Skin epidermis (tissue), 12 donors: ENCODE results near the gene ALX3.
"Not testable (repeated sequence)": the region's sequence is repeated elsewhere in the genome, so short reads cannot be mapped to it uniquely, and the experiment has no call there.

Experiments used
- H3K27ac ChIP-seq, 21 experiments: fragments of 200-600 bp; sonication (generic) in 11 of 21; one replicate each; pipeline ENCODE4 v1.5.0; 2020; ENCODE audit warnings: mild to moderate bottlenecking in 3 of 21, inconsistent platforms in 2 of 21, moderate library complexity in 2 of 21
- H3K4me3 ChIP-seq, 7 experiments: fragments of 200-600 bp; sonication (generic) in 2 of 7; one replicate each; pipeline ENCODE4 v1.5.0; 2020; ENCODE audit warnings: inconsistent platforms in 2 of 7, mild to moderate bottlenecking in 2 of 7, moderate library complexity in 1 of 7

ALX3 gene

GRCh38 chr1:110091381-110091780 lies 20.9 kb upstream of the ALX3 start:
- Histone ChIP-seq H3K4me3 (no peak overlapping the region), H3K27ac (no peak overlapping the region)

GRCh38 chr1:110089561-110090275 lies 19.2 kb upstream of the ALX3 start:
- H3K27ac ChIP-seq = no peak overlapping the region
- no peak overlapping the region for H3K4me3 ChIP-seq

- H3K4me3 ChIP-seq = no peak overlapping the region
- H3K27ac ChIP-seq = no peak overlapping the region
These were observed 18.4 kb upstream of the ALX3 start for GRCh38 chr1:110088739-110089316.

- H3K4me3 ChIP-seq = no peak overlapping the region
- H3K27ac ChIP-seq = no peak overlapping the region
These were observed 17.6 kb upstream of the ALX3 start for GRCh38 chr1:110087812-110088738.

GRCh38 chr1:110086961-110087360 lies 16.5 kb upstream of the ALX3 start:
- no peak overlapping the region for H3K27ac ChIP-seq

GRCh38 chr1:110085671-110086070 lies 15.2 kb upstream of the ALX3 start:
- H3K27ac ChIP-seq = no peak overlapping the region
- no peak overlapping the region for H3K4me3 ChIP-seq

More at GRCh38 chr1:110086961-110087360, 16.5 kb upstream of the ALX3 start:
- H3K4me3 ChIP-seq = no peak overlapping the region

- Histone ChIP-seq H3K27ac (peak overlapping the region in 19 of 21 experiments; percentile 23 to 85 (median 70)), H3K4me3 (peak overlapping the region; percentile 45 to 60 (median 48))
These were observed 14.0 kb upstream of the ALX3 start for GRCh38 chr1:110084227-110085078.

GRCh38 chr1:110083866-110084226 lies 13.4 kb upstream of the ALX3 start:
- Histone ChIP-seq H3K4me3 (peak overlapping the region; percentile 45 to 60 (median 48)), H3K27ac (peak overlapping the region in 17 of 21 experiments; percentile 23 to 85 (median 71))

GRCh38 chr1:110083061-110083865 lies 12.8 kb upstream of the ALX3 start:
- Histone ChIP-seq H3K27ac (peak overlapping the region in 16 of 21 experiments; percentile 23 to 85 (median 73)), H3K4me3 (peak overlapping the region; percentile 45 to 60 (median 48))

- Histone ChIP-seq H3K4me3 (no peak overlapping the region), H3K27ac (peak overlapping the region in 1 of 21 experiments; percentile 42)
These were observed 12.0 kb upstream of the ALX3 start for GRCh38 chr1:110082477-110082876.

GRCh38 chr1:110081061-110081460 lies 10.6 kb upstream of the ALX3 start:
- Histone ChIP-seq H3K27ac (no peak overlapping the region), H3K4me3 (no peak overlapping the region)

- not testable (repeated sequence) for H3K4me3 ChIP-seq, H3K27ac ChIP-seq
These were observed 9.5 kb upstream of the ALX3 start for GRCh38 chr1:110079995-110080394.

- no peak overlapping the region for H3K4me3 ChIP-seq
- H3K27ac ChIP-seq = no peak overlapping the region
These were observed 6.5 kb upstream of the ALX3 start for GRCh38 chr1:110076789-110077500.

GRCh38 chr1:110074166-110074565 lies 3.7 kb upstream of the ALX3 start:
- no peak overlapping the region for H3K27ac ChIP-seq
- H3K4me3 ChIP-seq = no peak overlapping the region

- H3K4me3 ChIP-seq = peak overlapping the region in 2 of 7 experiments; percentile 20 to 25
- H3K27ac ChIP-seq = peak overlapping the region in 2 of 21 experiments; percentile 29 to 57
These were observed 196 bp downstream of the ALX3 start for GRCh38 chr1:110070282-110070669.

- peak overlapping the region in 4 of 21 experiments; percentile 12 to 57 (median 22) for H3K27ac ChIP-seq
- peak overlapping the region in 2 of 7 experiments; percentile 20 to 25 for H3K4me3 ChIP-seq
These were observed 829 bp downstream of the ALX3 start for GRCh38 chr1:110069404-110070281.
